NT2/D1 (cell line): ENCODE data around the gene YIF1A.

Experiments
- SUZ12 ChIP-seq: IDR thresholded peaks from 2 replicates; pipeline ENCODE4 v1.6.1; 2011; ENCODE audit not compliant: insufficient read length, insufficient read depth; ENCODE audit errors: extremely low read depth
- YY1 ChIP-seq: IDR thresholded peaks from 2 replicates; pipeline ENCODE4 v1.6.1; 2011; ENCODE audit not compliant: insufficient read length, insufficient read depth
- ZNF274 ChIP-seq: IDR thresholded peaks from 2 replicates; pipeline ENCODE4 v1.6.1; 2011; ENCODE audit warnings: mild to moderate bottlenecking, low read depth, low read length

- no peak for TF ChIP-seq YY1
- TF ChIP-seq ZNF274 = no peak
- TF ChIP-seq SUZ12 = no peak
Measured at GRCh38 chr11:66335531-66336233, 46.7 kb upstream of the YIF1A start.
